SK-N-SH treated with all-trans-retinoic acid at 6 μM for 48 hours (cell line): ENCODE measurements around the gene CZIB.

ENCODE experiments used
- ATAC-seq: fragments of 200-7000 bp; cut with Tn5 transposase; 3 replicates; pipeline ENCODE4 v1.9.1; 2020; ENCODE audit warnings: mild to moderate bottlenecking, moderate library complexity
- BACH2 ChIP-seq: fragments of 250-450 bp; sonication (Bioruptor Pico); IDR thresholded peaks from 2 replicates; pipeline ENCODE4 v1.9.0; 2021; ENCODE audit warnings: mild to moderate bottlenecking, borderline replicate concordance
- CREB5 ChIP-seq: fragments of 250-450 bp; sonication (Bioruptor Pico); IDR thresholded peaks from 2 replicates; pipeline ENCODE4 v1.5.1; 2020; ENCODE audit warnings: low read depth, mild to moderate bottlenecking, moderate library complexity
- CSDC2 ChIP-seq: fragments of 250-450 bp; sonication (Bioruptor Pico); IDR thresholded peaks from 2 replicates; pipeline ENCODE4 v1.5.0; 2020; ENCODE audit warnings: mild to moderate bottlenecking, moderate library complexity
- CSRNP3 ChIP-seq: fragments of 250-450 bp; sonication (Bioruptor Pico); IDR thresholded peaks from 2 replicates; pipeline ENCODE4 v1.5.1; 2021; ENCODE audit warnings: mild to moderate bottlenecking, moderate library complexity
- GLIS3 ChIP-seq: fragments of 250-450 bp; sonication (Bioruptor Pico); IDR thresholded peaks from 2 replicates; pipeline ENCODE4 v1.5.0; 2020; ENCODE audit warnings: mild to moderate bottlenecking, moderate library complexity
- ISL1 ChIP-seq: fragments of 250-450 bp; sonication (Bioruptor Pico); IDR thresholded peaks from 2 replicates; pipeline ENCODE4 v2.1.2; 2022; ENCODE audit warnings: mild to moderate bottlenecking, moderate library complexity
- PATZ1 ChIP-seq: fragments of 250-450 bp; sonication (Bioruptor Pico); IDR thresholded peaks from 2 replicates; pipeline ENCODE4 v1.8.0; 2020; ENCODE audit warnings: mild to moderate bottlenecking, moderate library complexity, borderline replicate concordance
- POU6F1 ChIP-seq: fragments of 250-450 bp; sonication (Bioruptor Pico); IDR thresholded peaks from 2 replicates; pipeline ENCODE4 v1.8.0; 2021; ENCODE audit warnings: low read depth, mild to moderate bottlenecking, moderate library complexity, borderline replicate concordance
- PPARA ChIP-seq: fragments of 250-450 bp; sonication (Bioruptor Pico); IDR thresholded peaks from 2 replicates; pipeline ENCODE4 v1.5.0; 2020; ENCODE audit warnings: mild to moderate bottlenecking, borderline replicate concordance
- RARB ChIP-seq: fragments of 250-450 bp; sonication (Bioruptor Pico); IDR thresholded peaks from 2 replicates; pipeline ENCODE4 v1.8.0; 2021; ENCODE audit warnings: mild to moderate bottlenecking, moderate library complexity
- SNAI2 ChIP-seq: fragments of 250-450 bp; sonication (Bioruptor Pico); IDR thresholded peaks from 2 replicates; pipeline ENCODE4 v1.5.0; 2020; ENCODE audit warnings: mild to moderate bottlenecking, moderate library complexity
- TCF4 ChIP-seq: fragments of 250-450 bp; sonication (Bioruptor Pico); IDR thresholded peaks from 2 replicates; pipeline ENCODE4 v1.8.0; 2021; ENCODE audit warnings: mild to moderate bottlenecking, moderate library complexity, borderline replicate concordance
- TOX ChIP-seq: fragments of 250-450 bp; sonication (Bioruptor Pico); IDR thresholded peaks from 2 replicates; pipeline ENCODE4 v1.8.0; 2021; ENCODE audit warnings: mild to moderate bottlenecking, moderate library complexity, borderline replicate concordance
- TSHZ2 ChIP-seq: fragments of 250-450 bp; sonication (Bioruptor Pico); IDR thresholded peaks from 2 replicates; pipeline ENCODE4 v1.5.0; 2020; ENCODE audit warnings: mild to moderate bottlenecking, moderate library complexity
- ZC3H10 ChIP-seq: fragments of 250-450 bp; sonication (Bioruptor Pico); IDR thresholded peaks from 2 replicates; pipeline ENCODE4 v1.5.1; 2021; ENCODE audit warnings: mild to moderate bottlenecking, moderate library complexity
- ZFP30 ChIP-seq: fragments of 450-650 bp; formaldehyde crosslinking; IDR thresholded peaks from 2 replicates; pipeline ENCODE4 v1.5.0; 2022; ENCODE audit warnings: mild to moderate bottlenecking, moderate library complexity
- ZNF565 ChIP-seq: fragments of 450-650 bp; formaldehyde crosslinking; conservative IDR thresholded peaks from 2 replicates; pipeline ENCODE4 v1.5.0; 2020; ENCODE audit warnings: low read depth, mild to moderate bottlenecking, moderate library complexity
- ZNF70 ChIP-seq: fragments of 450-650 bp; formaldehyde crosslinking; IDR thresholded peaks from 2 replicates; pipeline ENCODE4 v1.5.0; 2020; ENCODE audit warnings: mild to moderate bottlenecking, moderate library complexity
- ZNF8 ChIP-seq: fragments of 450-650 bp; formaldehyde crosslinking; IDR thresholded peaks from 2 replicates; pipeline ENCODE4 v1.5.0; 2020; ENCODE audit warnings: mild to moderate bottlenecking, moderate library complexity

The CZIB gene

GRCh38 chr1:53165408-53165961 is 54.9 kb downstream of the CZIB start:
- TF ChIP-seq ZFP30 = no peak
- TF ChIP-seq TSHZ2 (CRISPR knock-in tag) = no peak
- TF ChIP-seq SNAI2 (CRISPR knock-in tag) = no peak
- TF ChIP-seq CSDC2 (CRISPR knock-in tag) = no peak
- TF ChIP-seq ZNF8 (CRISPR knock-in tag) = no peak
- TF ChIP-seq PATZ1 (CRISPR knock-in tag) = no peak
- TF ChIP-seq PPARA (CRISPR knock-in tag) = no peak
- TF ChIP-seq CREB5 (CRISPR knock-in tag) = no peak
- no peak for TF ChIP-seq ZC3H10 (CRISPR knock-in tag)
- TF ChIP-seq POU6F1 (CRISPR knock-in tag) = no peak
- TF ChIP-seq TOX = no peak
- no peak for TF ChIP-seq BACH2
- no peak for TF ChIP-seq TCF4 (CRISPR knock-in tag)
- TF ChIP-seq ZNF70 (CRISPR knock-in tag) = no peak
- TF ChIP-seq GLIS3 (CRISPR knock-in tag) = no peak
- TF ChIP-seq RARB (CRISPR knock-in tag) = no peak
- no peak for TF ChIP-seq CSRNP3 (CRISPR knock-in tag)
- TF ChIP-seq ZNF565 (CRISPR knock-in tag) = no peak
- no peak for TF ChIP-seq ISL1 (CRISPR knock-in tag)
- no peak for ATAC-seq
